Mesenteric fat pad (tissue), 1 donor: ENCODE results near the gene KCNQ4. TPM values are rescaled to one million over a fixed set of nuclear protein-coding genes. Genes with fewer than 3 reads are reported as not detected.

ENCODE experiments used
- DNase-seq: peaks from one replicate; pipeline ENCODE4 v3.0.0-alpha.2; 2020; ENCODE audit warnings: low spot score
- microRNA-seq: library from miRNA; unstranded; fragments of <30 nt; microRNA quantifications from one replicate; pipeline ENCODE4 v1.2.0, GENCODE V29; 2020; ENCODE audit warnings: borderline number of aligned reads
- total RNA-seq: library from RNA; stranded (reverse); fragmentation: NEBNext Ultra II Directional; extraction: Animal tissue kit (Norgen Biotek cat#: 25700); gene quantifications from one replicate; pipeline ENCODE4 v1.2.1, GENCODE V29; 2021
- donor health status: DM: yes; HTN: yes; CAD: no.

KCNQ4 gene
- total RNA-seq, 1 donor from 2014 or later: 1.4 TPM

GRCh38 chr1:40887652-40888051 is 104.1 kb downstream of the KCNQ4 start:
- no peak for DNase-seq

Small RNA genes within 50 kb of the gene (microRNA-seq; reads per million reads assigned to microRNA genes)
- gene MIR30C1 (26.9 reads per million, percentile 26 among the genes with 10 or more reads in this experiment), gene MIR30E (6,813 reads per million, percentile 92 among the genes with 10 or more reads in this experiment)

Other genes with a start within 250 kb of the KCNQ4 start
- gene RIMS3, start 118.1 kb upstream of the KCNQ4 start, total RNA-seq: 1.2 TPM
- 36.4 TPM for gene NFYC, start 92.1 kb upstream of the KCNQ4 start, total RNA-seq
- 20.6 TPM for gene CITED4, start 78.6 kb downstream of the KCNQ4 start, total RNA-seq
- gene CTPS1, start 195.9 kb downstream of the KCNQ4 start, total RNA-seq: 18.4 TPM
- 0.22 TPM for gene SLFNL1, start 237.9 kb downstream of the KCNQ4 start, total RNA-seq